ENCODE results near the gene PLSCR3. TPM values are rescaled to one million over a fixed set of nuclear protein-coding genes. Genes with fewer than 3 reads are reported as not detected.
A peak's percentile ranks its signal among the peaks of the same experiment; 100 is the strongest.

Gene PLSCR3
- total and polyA plus RNA-seq, 4 donors, result 20.5 to 70.8 (median 42.1) TPM

GRCh38 chr17:7392696-7393612 lies 1.4 kb downstream of the PLSCR3 start:
- H3K4me1 ChIP-seq (ENCODE audit: control insufficient read depth in 1 of 2, insufficient read depth in 2 of 2, low read length in 2 of 2), result no peaks in the 10 kb centered on the region
- ATAC-seq (ENCODE audit: low FRiP score) (no peak), DNase-seq (peak in 1 of 2 donors; percentile 73)
- 79 to 84% methylated on average over 38 to 42 of the region's 42 CpGs for WGBS, 2 donors
- no peaks in the 10 kb centered on the region for H3K27me3 ChIP-seq (ENCODE audit: control insufficient read depth in 1 of 2, insufficient read depth in 2 of 2, low read length in 1 of 2)
- H3K4me3 ChIP-seq (ENCODE audit: low read length in 2 of 2), result no peak overlapping the region
- intact Hi-C loops (cut with DNase I), result loop anchor here in 1 of 2 donors (5.0 kb wide), 1 partner anchor 36 kb away; the partner anchor contains the start of gene TMEM95
- no peak overlapping the region for H3K27ac ChIP-seq (ENCODE audit: low read depth in 1 of 2, low read length in 2 of 2)
- no peaks in the 10 kb centered on the region for H3K36me3 ChIP-seq (ENCODE audit: control insufficient read depth in 1 of 2, insufficient read depth in 2 of 2, low read length in 1 of 2)
- H3K9me3 ChIP-seq (ENCODE audit: control insufficient read depth, low read length), result no peaks in the 10 kb centered on the region

GRCh38 chr17:7391307-7391706 lies 3.0 kb downstream of the PLSCR3 start:
- intact Hi-C loops (cut with DNase I), result loop anchor here in 1 of 2 donors (5.0 kb wide), 1 partner anchor 34 kb away; the partner anchor contains the start of gene TMEM95
- Histone ChIP-seq H3K4me3 (ENCODE audit: low read length in 2 of 2) (no peak overlapping the region), H3K36me3 (ENCODE audit: control insufficient read depth in 1 of 2, insufficient read depth in 2 of 2, low read length in 1 of 2) (no peaks in the 10 kb centered on the region), H3K27ac (ENCODE audit: low read depth in 1 of 2, low read length in 2 of 2) (no peak overlapping the region), H3K9me3 (ENCODE audit: control insufficient read depth, low read length) (no peaks in the 10 kb centered on the region), H3K4me1 (ENCODE audit: control insufficient read depth in 1 of 2, insufficient read depth in 2 of 2, low read length in 2 of 2) (no peaks in the 10 kb centered on the region), H3K27me3 (ENCODE audit: control insufficient read depth in 1 of 2, insufficient read depth in 2 of 2, low read length in 1 of 2) (no peaks in the 10 kb centered on the region)
- no peak for ATAC-seq (ENCODE audit: low FRiP score)
- no peak for DNase-seq
- 83 to 87% methylated on average over 2 of the region's 2 CpGs for WGBS, 2 donors

GRCh38 chr17:7389924-7390910 lies 4.1 kb downstream of the PLSCR3 start:
- Histone ChIP-seq H3K4me3 (ENCODE audit: low read length in 2 of 2) (no peak overlapping the region), H3K9me3 (ENCODE audit: control insufficient read depth, low read length) (no peaks in the 10 kb centered on the region), H3K27me3 (ENCODE audit: control insufficient read depth in 1 of 2, insufficient read depth in 2 of 2, low read length in 1 of 2) (no peaks in the 10 kb centered on the region), H3K4me1 (ENCODE audit: control insufficient read depth in 1 of 2, insufficient read depth in 2 of 2, low read length in 2 of 2) (no peaks in the 10 kb centered on the region), H3K36me3 (ENCODE audit: control insufficient read depth in 1 of 2, insufficient read depth in 2 of 2, low read length in 1 of 2) (no peaks in the 10 kb centered on the region), H3K27ac (ENCODE audit: low read depth in 1 of 2, low read length in 2 of 2) (no peak overlapping the region)
- intact Hi-C loops (cut with DNase I), result loop anchor here in 1 of 2 donors (5.0 kb wide), 1 partner anchor 33 kb away; the partner anchor contains the start of gene TMEM95
- DNase-seq (no peak), ATAC-seq (ENCODE audit: low FRiP score) (no peak)
- WGBS, 2 donors, result 86 to 92% methylated on average over 19 of the region's 19 CpGs

DNA sequence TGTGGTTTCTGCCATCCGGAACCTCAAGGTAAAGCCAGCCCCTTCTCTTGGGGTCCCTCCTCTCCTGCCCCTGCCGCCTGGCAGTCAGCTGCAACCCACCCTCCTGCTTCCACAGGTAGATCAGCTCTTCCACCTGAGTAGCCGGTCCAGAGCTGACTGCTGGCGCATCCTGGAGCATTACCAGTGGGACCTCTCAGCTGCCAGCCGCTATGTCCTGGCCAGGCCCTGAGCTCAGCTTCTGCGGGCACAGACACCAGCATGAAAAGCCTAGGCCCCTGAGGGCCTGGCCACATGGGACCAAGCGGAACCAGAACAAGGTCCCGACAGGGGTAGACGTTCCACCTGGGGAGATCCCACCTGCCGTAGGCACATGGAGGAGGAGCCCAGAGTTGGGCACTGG lies 5.5 kb downstream of the PLSCR3 start:
- intact Hi-C loops (cut with DNase I), result no loop called here
- WGBS, 2 donors, result 95 to 96% methylated on average over 10 of the region's 10 CpGs

DNA sequence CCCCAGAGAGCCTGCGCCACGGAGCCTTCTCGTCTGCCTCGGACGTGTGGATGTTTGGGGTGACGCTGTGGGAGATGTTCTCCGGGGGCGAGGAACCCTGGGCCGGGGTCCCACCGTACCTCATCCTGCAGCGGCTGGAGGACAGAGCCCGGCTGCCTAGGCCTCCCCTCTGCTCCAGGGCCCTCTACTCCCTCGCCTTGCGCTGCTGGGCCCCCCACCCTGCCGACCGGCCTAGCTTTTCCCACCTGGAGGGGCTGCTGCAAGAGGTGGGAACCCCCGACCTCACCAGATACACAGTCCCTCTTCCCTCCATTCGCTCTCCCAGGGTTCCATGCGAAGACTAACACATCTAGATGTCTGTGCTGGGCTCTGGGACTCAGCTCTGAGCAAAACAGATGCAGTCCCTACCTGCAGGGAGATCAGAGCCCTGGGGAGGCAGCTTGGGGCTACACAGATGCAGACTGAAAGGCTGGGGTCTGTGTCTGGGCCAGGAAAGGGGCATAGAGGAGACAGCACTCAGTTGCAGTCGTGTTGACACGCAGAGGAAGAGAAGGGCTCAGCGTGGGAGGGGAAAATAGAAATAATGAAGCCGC lies 9.7 kb downstream of the PLSCR3 start:
- WGBS, 2 donors, result 54% methylated on average over 23 of the region's 23 CpGs
- no peak for DNase-seq
- Histone ChIP-seq H3K27ac (ENCODE audit: low read depth in 1 of 2, low read length in 2 of 2) (no peak overlapping the region), H3K9me3 (ENCODE audit: control insufficient read depth, low read length) (no peaks in the 10 kb centered on the region), H3K4me1 (ENCODE audit: control insufficient read depth in 1 of 2, insufficient read depth in 2 of 2, low read length in 2 of 2) (no peaks in the 10 kb centered on the region), H3K4me3 (ENCODE audit: low read length in 2 of 2) (no peak overlapping the region), H3K27me3 (ENCODE audit: control insufficient read depth in 1 of 2, insufficient read depth in 2 of 2, low read length in 1 of 2) (no peaks in the 10 kb centered on the region), H3K36me3 (ENCODE audit: control insufficient read depth in 1 of 2, insufficient read depth in 2 of 2, low read length in 1 of 2) (no peaks in the 10 kb centered on the region)
- intact Hi-C loops (cut with DNase I), result no loop called here
- no peak for ATAC-seq (ENCODE audit: low FRiP score)

More for the DNA sequence above, 5.5 kb downstream of the PLSCR3 start:
- H3K36me3 ChIP-seq (ENCODE audit: control insufficient read depth in 1 of 2, insufficient read depth in 2 of 2, low read length in 1 of 2), result no peaks in the 10 kb centered on the region
- no peaks in the 10 kb centered on the region for H3K9me3 ChIP-seq (ENCODE audit: control insufficient read depth, low read length)
- no peak overlapping the region for H3K4me3 ChIP-seq (ENCODE audit: low read length in 2 of 2)
- no peaks in the 10 kb centered on the region for H3K27me3 ChIP-seq (ENCODE audit: control insufficient read depth in 1 of 2, insufficient read depth in 2 of 2, low read length in 1 of 2)
- no peak for ATAC-seq (ENCODE audit: low FRiP score)
- H3K4me1 ChIP-seq (ENCODE audit: control insufficient read depth in 1 of 2, insufficient read depth in 2 of 2, low read length in 2 of 2), result no peaks in the 10 kb centered on the region
- no peak for DNase-seq
- H3K27ac ChIP-seq (ENCODE audit: low read depth in 1 of 2, low read length in 2 of 2), result no peak overlapping the region

GRCh38 chr17:7383742-7384488 lies 10.4 kb downstream of the PLSCR3 start:
- intact Hi-C loops (cut with DNase I), result no loop called here
- Histone ChIP-seq H3K36me3 (ENCODE audit: control insufficient read depth in 1 of 2, insufficient read depth in 2 of 2, low read length in 1 of 2) (no peaks in the 10 kb centered on the region), H3K27ac (ENCODE audit: low read depth in 1 of 2, low read length in 2 of 2) (no peak overlapping the region), H3K27me3 (ENCODE audit: control insufficient read depth in 1 of 2, insufficient read depth in 2 of 2, low read length in 1 of 2) (no peaks in the 10 kb centered on the region), H3K4me1 (ENCODE audit: control insufficient read depth in 1 of 2, insufficient read depth in 2 of 2, low read length in 2 of 2) (no peaks in the 10 kb centered on the region), H3K4me3 (ENCODE audit: low read length in 2 of 2) (no peak overlapping the region), H3K9me3 (ENCODE audit: control insufficient read depth, low read length) (no peaks in the 10 kb centered on the region)
- ATAC-seq (ENCODE audit: low FRiP score) (peak; percentile 80), DNase-seq (peak in 1 of 2 donors; percentile 56)
- WGBS, 2 donors, result 3 to 5% methylated on average over 55 to 65 of the region's 65 CpGs

DNA sequence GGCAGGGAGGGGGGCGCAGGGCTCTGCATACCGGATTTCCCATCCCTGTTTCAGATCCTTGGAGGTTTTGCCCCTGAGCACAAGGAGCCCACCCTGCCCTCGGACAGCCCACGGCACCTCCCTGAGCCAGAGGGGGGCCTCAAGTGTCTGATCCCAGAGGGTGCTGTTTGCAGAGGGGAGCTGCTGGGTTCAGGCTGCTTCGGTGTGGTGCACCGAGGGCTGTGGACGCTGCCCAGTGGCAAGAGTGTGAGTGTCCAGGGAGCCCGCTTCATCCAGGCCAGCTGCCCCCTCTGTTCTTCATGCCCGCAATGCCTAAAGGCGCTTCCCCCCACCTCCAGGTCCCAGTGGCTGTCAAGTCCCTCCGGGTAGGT lies 11.0 kb downstream of the PLSCR3 start:
- ATAC-seq (ENCODE audit: low FRiP score) (no peak), DNase-seq (no peak)
- intact Hi-C loops (cut with DNase I), result no loop called here
- no peak overlapping the region for H3K27ac ChIP-seq (ENCODE audit: low read depth in 1 of 2, low read length in 2 of 2)
- H3K9me3 ChIP-seq (ENCODE audit: control insufficient read depth, low read length), result no peaks in the 10 kb centered on the region
- no peaks in the 10 kb centered on the region for H3K27me3 ChIP-seq (ENCODE audit: control insufficient read depth in 1 of 2, insufficient read depth in 2 of 2, low read length in 1 of 2)
- H3K4me1 ChIP-seq (ENCODE audit: control insufficient read depth in 1 of 2, insufficient read depth in 2 of 2, low read length in 2 of 2), result no peaks in the 10 kb centered on the region
- H3K36me3 ChIP-seq (ENCODE audit: control insufficient read depth in 1 of 2, insufficient read depth in 2 of 2, low read length in 1 of 2), result no peaks in the 10 kb centered on the region
- no peak overlapping the region for H3K4me3 ChIP-seq (ENCODE audit: low read length in 2 of 2)
- WGBS, 2 donors, result 73 to 77% methylated on average over 10 to 11 of the region's 11 CpGs

GRCh38 chr17:7382901-7383300 lies 11.4 kb downstream of the PLSCR3 start:
- Histone ChIP-seq H3K9me3 (ENCODE audit: control insufficient read depth, low read length) (no peaks in the 10 kb centered on the region), H3K4me1 (ENCODE audit: control insufficient read depth in 1 of 2, insufficient read depth in 2 of 2, low read length in 2 of 2) (no peaks in the 10 kb centered on the region), H3K27me3 (ENCODE audit: control insufficient read depth in 1 of 2, insufficient read depth in 2 of 2, low read length in 1 of 2) (no peaks in the 10 kb centered on the region), H3K4me3 (ENCODE audit: low read length in 2 of 2) (no peak overlapping the region), H3K27ac (ENCODE audit: low read depth in 1 of 2, low read length in 2 of 2) (no peak overlapping the region), H3K36me3 (ENCODE audit: control insufficient read depth in 1 of 2, insufficient read depth in 2 of 2, low read length in 1 of 2) (no peaks in the 10 kb centered on the region)
- ATAC-seq (ENCODE audit: low FRiP score) (no peak), DNase-seq (no peak)
- intact Hi-C loops (cut with DNase I), result no loop called here
- WGBS, 2 donors, result 91 to 92% methylated on average over 10 of the region's 10 CpGs

Data from aorta (tissue), 5 donors.